DMS153 (cell line): ENCODE measurements around the gene SLC5A2.
A peak's percentile ranks its signal among the peaks of the same experiment; 100 is the strongest.
"Not testable (repeated sequence)": the region's sequence is repeated elsewhere in the genome, so short reads cannot be mapped to it uniquely, and the experiment has no call there.

Source experiments
- DNase-seq: peaks from one replicate; lab custom pipeline; 2025; lab: John Stamatoyannopoulos, UW

SLC5A2 gene

DNA sequence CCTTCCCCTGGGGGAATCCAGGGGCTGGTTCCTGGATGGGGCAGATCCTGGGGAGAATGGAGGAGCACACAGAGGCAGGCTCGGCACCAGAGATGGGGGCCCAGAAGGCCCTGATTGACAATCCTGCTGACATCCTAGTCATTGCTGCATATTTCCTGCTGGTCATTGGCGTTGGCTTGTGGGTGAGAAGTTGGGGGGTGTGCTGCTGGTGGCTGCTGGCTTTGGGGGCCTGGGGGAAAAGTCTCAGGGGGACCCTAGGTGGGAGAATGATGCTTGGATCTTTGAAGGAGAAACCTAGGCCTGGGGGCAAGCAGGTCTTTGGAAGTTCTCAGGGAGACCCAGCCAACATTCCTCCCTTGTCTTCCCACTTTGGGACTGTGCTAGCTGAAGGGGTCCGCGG, at the start of gene SLC5A2:
SLC5A2 (plus strand) TSS at position 43 of the 400 bp plus-strand sequence; CDS start at position 57, 14 bp downstream.
- no peak for DNase-seq

DNA sequence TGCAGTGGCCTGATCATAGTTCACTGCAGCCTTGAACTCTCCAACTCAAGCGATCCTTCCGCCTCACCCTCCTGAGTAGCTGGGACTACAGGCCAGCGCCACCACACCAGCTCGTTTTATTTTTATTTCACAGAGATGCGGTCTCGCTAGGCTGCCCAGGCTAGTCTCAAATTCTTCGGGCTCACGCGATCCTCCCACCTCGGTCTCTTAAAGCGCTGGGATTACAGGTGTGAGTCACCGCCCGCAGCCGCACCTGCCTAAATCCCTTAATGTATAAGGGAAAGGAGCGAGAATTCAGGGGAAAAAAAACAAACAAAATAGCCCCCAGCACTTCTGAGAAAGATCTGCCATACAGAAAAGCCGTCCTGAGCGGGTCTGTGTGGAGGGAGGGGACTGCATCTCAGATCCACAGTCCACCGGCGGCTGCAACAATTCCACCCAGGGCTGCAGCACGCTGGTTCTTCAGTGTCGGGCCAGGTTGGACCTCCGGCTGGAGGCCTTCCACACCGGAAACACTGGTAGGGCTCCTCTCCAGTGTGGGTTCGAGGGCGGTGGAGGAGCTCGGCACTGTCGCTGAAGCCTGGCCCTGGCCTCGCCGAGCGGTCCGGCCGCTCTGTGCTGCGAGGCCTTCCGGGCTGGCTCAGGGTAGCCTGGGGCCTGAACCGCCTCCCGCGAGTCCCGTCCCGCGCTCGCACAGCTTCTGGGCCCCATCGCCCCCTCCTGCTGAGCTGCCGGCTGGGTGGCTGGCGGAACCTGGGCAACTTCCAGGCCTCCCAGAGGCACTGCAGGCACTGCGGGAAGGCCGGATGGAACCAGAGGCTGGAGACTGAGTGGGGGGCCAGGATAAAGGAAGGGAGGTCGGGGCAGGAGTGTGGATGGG, 47.3 kb upstream of the SLC5A2 start:
- DNase-seq: no peak

DNA sequence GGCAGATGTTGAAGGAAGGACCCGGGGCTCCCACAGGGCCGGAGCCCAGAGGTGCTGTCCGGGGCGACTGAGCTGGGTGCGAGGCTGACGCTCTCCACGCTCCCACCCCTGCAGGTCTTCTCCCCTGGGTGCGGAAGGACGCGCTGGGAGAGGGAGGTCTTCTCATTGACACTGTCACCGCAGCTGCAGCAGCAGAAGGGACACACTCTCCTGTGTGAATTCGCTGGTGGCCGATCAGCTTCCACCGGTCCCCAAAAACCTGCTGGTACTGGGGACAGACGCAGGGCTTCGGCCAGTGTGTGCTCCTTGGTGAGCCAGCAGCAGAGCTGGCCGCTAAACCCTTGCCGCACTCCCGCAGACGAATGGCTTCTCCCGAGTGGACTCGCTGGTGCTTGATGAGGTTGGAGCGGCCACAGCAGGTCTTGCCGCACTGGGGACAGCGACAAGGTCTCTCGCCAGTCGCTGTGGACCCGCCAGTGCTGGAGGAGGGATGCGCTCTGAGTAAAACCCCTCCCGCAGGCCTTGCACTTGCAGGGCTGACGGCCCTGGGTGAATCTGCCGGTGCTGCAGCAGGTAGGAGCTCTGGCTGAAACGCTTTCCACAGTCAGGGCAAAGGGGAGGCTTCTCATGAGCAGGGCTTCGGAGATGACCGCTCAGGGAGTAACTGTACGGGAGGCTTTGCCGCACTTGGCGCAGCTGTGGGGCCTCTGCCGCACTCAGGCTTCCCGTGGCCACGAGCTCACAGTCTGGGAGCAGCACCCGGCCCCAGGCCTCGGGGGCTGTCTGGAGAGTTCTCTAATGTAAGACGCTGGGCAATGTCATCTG, 46.5 kb upstream of the SLC5A2 start:
- no peak for DNase-seq

DNA sequence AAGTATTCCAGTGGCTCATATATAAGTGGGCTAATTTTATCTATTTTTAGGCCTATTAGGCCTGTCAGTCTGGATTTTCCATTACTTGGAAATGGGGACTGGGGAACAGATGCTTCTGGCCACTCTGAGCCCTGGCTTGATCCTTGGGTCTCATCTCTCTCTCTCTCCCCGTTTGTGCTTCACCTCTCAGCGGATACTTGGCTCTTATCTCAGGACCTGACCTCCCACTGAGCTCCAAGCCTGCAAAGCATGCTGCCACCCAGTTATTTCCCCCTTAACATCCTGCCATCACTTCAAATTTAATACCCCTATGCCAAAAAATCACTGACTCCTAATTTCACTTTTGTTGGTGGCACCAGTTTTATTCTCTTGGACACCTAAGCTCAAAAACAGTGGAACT, 44.5 kb upstream of the SLC5A2 start:
- no peak for DNase-seq

DNA sequence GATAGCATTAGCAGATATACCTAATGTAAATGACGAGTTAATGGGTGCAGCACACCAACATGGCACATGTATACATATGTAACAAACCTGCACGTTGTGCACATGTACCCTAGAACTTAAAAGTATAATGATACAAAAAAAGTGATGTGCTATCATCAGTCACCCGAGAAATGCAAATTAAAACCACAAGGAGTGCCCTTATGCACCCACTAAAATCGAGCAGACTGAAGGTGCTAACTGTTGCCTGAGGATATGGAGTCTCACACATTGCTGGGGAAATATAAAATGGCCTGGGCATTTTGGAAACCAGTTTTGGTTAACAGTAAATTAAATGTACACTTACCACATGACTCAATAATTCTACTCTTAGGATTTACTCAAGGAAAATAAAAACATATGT, 43.9 kb upstream of the SLC5A2 start:
- not testable (repeated sequence) for DNase-seq

DNA sequence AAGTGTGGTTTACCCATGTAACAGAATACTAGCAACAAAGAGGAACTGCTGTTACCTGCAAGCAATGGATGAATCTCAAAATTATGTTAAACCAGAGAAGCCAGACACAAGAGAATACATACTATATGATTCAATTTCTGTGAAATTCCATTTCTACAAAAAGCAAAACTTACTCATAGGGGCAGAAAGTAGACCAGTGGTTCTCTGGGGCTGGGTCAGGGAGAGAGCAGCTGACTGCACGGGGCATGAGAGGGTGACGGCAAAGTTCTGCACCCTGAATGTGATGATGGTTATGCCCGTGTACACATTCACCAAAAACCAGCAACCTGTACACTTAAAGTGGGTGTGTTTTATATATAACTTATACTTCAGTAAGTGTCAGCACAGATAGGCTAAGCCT, 43.4 kb upstream of the SLC5A2 start:
- no peak for DNase-seq

DNA sequence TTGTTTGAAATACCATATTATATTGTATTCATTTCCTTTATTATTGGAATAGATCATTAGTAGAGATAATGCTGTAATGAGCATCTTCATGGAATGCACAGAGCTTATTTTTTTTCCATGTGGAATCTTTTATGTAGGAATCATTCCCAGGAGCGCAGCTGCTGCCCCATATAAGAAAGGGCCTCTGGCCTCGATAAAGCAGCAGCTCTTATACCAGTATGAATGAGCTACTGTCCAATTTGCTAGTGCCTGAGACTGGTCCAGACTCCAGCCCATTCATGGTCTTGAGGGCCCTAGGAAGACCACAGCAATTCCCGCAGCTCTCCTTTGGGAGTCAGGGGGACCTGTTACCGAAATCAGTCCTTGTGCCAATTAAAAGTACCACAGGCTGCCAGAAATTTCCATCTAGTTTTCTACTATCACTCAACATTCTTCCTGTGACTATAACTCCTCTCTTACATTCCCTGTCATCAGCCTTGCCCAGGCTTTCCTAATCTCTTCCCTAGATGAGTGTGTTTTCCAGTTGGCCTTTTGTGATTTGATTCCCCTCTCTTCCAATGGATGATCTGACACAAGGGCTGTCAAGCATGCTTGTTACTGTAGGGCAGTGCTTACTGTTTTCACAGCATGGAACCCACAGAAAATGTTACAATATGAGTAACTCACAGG, 42.3 kb upstream of the SLC5A2 start:
- DNase-seq: no peak

DNA sequence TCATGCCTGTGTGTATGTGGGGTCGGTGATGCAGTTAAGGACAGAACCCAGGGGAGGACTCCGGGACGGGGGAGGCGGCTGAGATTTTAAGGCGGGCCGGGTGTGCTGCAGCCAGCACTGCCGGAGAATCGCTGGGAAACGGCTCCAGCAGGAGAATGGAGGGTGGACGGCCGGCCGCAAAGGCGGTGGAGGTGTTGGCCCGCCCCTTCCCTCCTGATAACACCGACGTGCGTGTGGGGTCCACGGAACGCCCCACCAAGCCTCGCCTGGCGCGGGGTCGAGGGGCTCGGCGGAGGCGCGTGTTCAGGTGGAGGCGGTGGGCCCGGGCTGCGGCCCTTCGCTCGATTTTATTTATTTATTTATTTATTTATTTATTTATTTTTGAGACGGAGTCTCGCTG, 41.0 kb upstream of the SLC5A2 start:
- DNase-seq: no peak

DNA sequence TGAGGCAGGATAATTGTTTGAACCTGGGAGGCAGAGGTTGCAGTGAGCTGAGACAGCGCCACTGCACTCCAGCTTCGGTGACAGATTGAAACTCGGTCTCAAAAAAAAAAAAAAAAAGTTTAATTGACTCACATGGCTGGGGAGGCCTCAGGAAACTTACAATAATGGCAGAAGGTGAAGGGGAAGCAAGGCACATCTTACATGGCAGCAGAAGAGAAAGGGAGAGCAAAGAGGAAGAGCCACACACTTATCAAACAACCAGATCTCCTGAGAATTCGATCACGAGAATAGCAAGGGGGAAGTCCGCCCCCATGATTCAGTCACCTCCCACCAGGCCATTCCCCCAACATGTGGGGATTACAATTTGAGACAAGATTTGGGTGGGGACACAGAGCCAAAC, 37.0 kb upstream of the SLC5A2 start:
- not testable (repeated sequence) for DNase-seq

DNA sequence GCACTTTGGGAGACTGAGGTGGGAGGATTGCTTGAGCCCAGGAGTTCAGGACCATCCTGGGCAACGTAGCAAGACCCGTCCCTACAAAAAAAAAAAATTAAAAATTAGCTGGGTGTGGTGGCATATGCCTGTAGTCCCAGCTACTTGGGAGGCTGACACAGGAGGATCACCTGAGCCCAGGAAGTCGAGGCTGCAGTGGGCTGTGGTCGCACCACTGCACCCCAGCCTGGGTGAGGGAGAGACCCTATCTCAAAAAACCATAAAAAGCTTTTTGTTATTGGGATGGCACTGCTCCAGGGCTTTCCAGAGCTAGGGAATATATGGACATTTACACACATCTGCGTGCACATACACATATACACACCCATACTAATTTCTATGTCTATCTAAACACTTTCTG, 31.7 kb upstream of the SLC5A2 start:
- DNase-seq: no peak

DNA sequence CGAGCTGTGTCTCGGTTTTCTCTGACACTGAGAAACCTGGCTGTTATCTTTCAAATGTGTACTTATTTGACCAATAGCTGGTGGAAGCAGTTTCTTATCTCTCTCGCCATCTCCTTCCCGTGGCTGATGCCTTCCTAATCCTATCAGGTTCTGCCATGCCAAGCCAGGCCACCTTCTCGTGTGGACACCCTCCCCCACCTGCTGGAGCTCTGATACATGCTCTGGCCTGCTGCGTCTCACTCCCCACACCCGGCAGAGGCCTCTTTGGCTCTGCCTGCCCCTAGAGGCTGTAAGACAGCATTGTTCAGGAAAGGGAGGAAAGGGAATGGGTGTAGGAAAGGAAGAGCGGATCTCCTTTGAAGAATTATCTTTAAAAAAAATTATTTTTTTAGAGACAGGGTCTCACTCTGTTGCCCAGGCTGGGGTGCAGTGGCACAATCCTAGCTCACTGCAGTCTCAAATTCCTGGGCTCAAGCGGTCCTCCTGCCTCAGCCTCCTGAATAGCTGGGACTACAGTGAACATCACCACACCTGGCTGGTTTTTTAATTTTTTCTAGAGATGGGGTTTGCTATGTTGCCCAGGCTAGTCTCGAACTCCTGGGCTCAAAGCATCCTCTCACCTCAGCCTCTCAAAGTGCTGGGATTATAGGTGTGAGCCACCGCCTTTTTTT, 31.1 kb upstream of the SLC5A2 start:
- peak; percentile 28 for DNase-seq

DNA sequence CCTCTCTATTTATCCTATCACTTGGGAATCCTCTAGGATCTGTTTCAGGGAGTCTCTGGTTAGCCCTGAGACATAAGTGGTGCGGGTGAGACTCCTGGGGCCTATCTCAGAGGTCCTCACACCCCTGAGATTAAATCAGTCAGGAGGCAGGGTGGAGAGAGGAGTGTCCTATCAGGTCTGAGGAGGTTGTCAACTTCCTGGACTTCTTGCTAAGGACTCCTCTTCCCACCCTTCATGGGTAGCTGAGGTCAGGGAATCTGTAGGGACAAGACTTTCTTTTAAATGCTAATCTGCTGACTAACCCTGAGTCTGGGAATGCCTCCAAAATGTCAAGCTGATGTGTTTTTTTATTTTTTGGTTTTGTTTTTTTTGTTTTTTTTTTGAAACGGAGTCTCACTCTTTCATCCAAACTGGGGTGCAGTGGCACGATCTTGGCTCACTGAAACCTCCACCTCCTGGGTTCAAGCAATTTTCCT, 30.3 kb upstream of the SLC5A2 start:
- DNase-seq: no peak

DNA sequence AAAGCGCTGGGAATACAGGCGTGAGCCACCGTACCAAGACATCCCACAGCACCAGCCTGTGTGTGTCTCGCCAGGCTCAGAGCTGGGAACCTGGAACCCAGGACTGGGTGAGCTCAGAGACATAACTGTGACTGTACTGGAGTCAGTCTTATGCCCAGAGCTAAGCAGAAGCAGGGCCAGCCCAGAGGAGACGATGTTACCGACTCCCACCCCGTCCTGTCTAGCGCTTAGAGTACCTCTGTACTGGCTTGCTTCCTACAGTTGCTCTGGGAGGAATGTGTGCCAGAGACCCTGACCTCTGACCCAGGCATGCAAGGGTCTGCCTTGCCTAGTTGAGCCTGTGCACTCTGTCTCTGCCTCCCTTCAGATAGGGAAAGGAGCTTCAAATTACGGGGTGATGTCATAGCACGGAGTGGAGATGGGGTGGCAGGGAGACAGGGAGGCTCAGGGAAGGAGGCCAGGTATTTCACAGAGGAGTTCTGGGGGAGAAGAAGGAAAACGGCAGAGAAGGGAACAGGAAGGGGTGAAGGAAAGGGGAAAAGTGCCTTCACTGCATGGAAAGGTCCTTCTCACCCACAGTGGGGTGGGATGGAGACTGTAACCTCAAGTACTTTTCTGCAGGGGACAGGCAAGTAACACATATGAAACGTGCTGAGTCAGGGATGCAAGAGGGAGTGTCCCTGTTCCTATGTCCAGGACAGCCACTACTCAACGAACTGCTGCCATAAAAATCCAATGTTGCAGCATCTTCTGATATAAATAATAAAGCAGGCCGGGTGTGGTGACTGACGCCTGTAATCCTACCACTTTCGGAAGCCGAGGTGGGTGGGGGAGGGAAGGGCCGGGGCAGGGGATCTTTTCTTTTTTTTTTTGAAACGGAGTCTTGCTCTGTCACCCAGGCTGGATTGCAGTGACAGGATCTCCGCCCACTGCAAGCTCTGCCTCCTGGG, 29.4 kb upstream of the SLC5A2 start:
- no peak for DNase-seq

DNA sequence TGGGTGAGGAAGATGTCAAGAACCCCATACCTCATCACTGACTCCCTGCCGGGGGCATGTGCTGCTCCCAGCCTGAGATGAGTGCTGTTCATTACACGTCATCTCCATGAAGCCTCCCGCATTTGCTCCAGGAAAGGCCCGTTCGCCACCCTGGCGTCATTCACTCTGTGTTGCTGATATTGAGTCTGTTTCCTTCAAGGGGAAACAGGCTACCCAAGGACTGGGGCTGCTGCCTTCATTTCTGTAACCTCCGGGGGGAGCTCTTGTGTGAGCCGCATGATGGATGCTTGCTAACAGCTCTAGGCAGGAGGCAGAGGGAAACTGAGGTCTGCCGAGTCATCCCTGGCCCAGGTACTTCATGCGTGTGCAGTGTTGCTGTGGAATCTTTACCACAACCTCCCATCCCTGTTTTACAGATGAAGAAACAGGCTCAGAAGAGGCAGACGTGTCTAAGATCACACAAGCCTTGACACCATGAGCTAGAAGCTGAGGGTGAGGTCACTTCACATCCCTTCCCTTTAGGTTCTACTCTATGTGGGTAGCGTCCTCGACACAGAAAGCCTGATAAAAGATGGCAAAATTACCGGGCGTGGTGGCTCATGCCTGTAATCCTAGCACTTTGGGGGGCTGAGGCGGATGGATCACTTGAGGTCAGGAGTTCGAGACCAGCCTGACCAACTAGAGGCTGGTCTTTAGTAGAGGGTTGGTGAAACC, 27.2 kb upstream of the SLC5A2 start:
- no peak for DNase-seq

DNA sequence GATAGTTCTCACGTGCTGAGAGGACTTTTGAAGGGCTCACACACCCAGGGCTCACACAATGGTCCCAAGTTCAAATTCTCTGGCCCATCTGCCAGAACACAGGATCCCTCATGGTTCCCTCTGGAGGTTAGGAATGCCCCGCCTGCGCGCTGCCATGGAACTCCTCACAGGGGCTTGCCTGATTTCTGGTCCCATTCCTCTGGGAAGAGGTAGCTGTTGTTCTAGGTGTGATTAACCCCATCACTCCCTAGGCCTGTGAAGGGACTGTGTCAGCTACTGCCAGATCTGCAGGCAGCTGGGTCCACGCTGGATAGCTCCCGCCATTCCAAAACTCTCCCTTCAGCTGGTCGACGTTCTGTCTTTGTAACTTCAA, 25.9 kb upstream of the SLC5A2 start:
- no peak for DNase-seq

DNA sequence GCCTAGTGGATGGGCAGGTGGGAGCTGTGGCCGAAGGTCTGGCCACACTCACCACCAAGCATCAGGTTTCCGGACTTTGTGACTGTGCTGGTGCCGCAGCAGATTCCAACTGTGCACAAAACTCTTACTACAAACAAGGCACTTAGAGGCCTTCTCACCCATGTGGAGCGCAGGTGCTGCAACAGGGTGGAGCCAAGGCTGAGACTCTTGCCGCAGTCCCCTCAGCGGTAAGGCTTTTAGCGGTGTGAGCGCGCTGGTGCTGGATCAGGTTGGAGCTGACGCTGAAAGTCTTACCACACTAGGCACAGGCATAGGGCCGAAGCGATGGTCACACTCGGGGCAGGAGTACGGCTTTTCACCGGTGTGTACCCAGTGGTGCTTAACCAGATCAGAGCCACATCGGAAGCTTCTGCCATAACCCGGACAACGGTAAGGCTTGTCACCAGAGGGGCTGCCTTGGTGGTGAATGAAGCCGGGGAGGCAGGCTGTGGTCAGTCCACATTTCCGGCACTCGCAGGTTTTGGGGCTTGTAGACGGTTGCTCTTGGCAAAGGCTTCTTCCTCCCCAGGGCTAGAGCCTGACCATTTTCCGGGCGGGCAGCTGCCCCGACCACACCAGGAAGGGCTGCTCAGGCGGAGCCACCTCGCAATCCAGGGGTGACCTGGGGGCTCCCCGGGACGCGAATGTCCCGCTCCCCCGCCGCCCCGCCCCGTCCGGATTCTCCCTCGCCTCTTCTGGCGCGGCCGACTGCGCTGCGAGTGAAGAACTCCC, 24.7 kb upstream of the SLC5A2 start:
- DNase-seq: peak; percentile 16

DNA sequence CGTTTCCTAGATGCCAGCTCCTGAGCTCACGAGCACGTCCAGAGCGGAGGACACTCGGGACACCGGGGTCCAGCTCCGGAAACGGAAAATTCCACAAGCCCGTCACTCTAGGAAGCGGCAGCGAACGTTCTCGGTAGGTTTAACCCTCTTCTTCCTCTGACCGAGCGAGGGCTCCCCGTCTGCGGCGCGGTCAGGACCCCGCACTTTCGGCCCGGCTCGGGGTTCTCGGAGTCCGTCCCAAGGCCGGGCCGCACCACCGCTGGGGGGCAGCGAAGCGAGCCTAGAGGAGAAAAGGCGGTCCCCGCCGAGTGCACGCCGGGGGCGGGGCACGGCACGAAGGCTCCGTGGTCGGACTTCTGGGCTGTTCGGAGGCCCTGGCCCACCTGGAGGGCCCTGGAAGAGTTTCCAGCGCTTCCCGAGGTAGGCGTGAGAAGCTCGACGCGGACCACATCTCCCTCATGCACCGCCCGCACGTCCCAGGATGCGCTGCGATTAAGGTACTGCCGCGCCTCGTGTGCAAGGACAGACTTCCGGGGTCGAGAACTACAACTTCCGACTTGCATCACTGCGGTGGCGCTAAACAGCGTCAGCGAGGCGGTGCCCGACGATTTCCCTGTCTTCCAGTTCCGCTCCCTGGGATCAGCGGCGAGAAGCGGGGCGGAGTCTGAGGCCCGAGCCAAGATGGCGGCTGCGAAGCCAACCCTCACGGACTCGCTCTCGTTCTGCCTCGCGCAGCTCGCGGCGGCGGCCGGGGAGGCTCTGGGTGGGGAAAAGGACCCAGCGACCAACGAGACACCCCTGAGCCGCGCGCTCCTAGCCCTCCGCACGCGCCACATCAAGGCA, 23.9 kb upstream of the SLC5A2 start, which contains the start of gene ARMC5:
ARMC5 (plus strand) TSS at position 658 of the 843 bp plus-strand sequence; CDS start at position 682, 24 bp downstream.
- DNase-seq: peak; percentile 95
